SK-N-SH (cell line): ENCODE measurements around the gene GPX5.

Source experiments
- CTCF ChIP-seq: fragments of 200-600 bp; sonication (generic); IDR thresholded peaks from 2 replicates; pipeline ENCODE4 v1.6.1; 2017; ENCODE audit warnings: antibody characterized with exemption, mild to moderate bottlenecking, moderate library complexity
- ELF1 ChIP-seq: IDR thresholded peaks from 2 replicates; pipeline ENCODE4 v1.4.0; 2012
- EZH2phosphoT487 ChIP-seq: fragments of 200-600 bp; sonication (generic); IDR thresholded peaks from 2 replicates; pipeline ENCODE4 v1.6.1; 2017; ENCODE audit warnings: low read depth, mixed run types, mild to moderate bottlenecking, antibody characterized with exemption, moderate library complexity, borderline replicate concordance
- GABPA ChIP-seq: IDR thresholded peaks from 2 replicates; pipeline ENCODE4 v1.4.0; 2012; ENCODE audit warnings: low read depth, mild to moderate bottlenecking
- GATA2 ChIP-seq: sonication (generic); formaldehyde crosslinking; IDR thresholded peaks from 2 replicates; pipeline ENCODE4 v1.5.0; 2020; ENCODE audit warnings: mild to moderate bottlenecking, missing genetic modification reagents
- MAX ChIP-seq: IDR thresholded peaks from 2 replicates; pipeline ENCODE4 v1.4.0; 2012; ENCODE audit warnings: low read depth
- POLR2AphosphoS5 ChIP-seq: IDR thresholded peaks from 2 replicates; pipeline ENCODE4 v1.6.1; 2012; ENCODE audit warnings: low read depth, low read length
- RAD21 ChIP-seq: IDR thresholded peaks from 2 replicates; pipeline ENCODE4 v1.6.1; 2012; ENCODE audit warnings: mild to moderate bottlenecking, low read length
- SIN3A ChIP-seq: IDR thresholded peaks from 2 replicates; pipeline ENCODE4 v1.6.1; 2012; ENCODE audit warnings: low read depth, mild to moderate bottlenecking, low read length, moderate library complexity, borderline replicate concordance
- TCF12 ChIP-seq: IDR thresholded peaks from 2 replicates; pipeline ENCODE4 v1.4.0; 2012
- YY1 ChIP-seq: IDR thresholded peaks from 2 replicates; pipeline ENCODE4 v1.4.0; 2012; ENCODE audit warnings: low read depth, mild to moderate bottlenecking

- TF ChIP-seq CTCF (no peak), GABPA (no peak), MAX (no peak), TCF12 (no peak), GATA2 (no peak), SIN3A (no peak), ELF1 (no peak), POLR2AphosphoS5 (no peak), RAD21 (no peak), EZH2phosphoT487 (no peak), YY1 (no peak)
Observed at GRCh38 chr6:28497306-28497705, 28.4 kb upstream of the GPX5 start.
